ENCODE data around the gene ENTHD1.

GRCh38 chr22:39707816-39708215 is 185.7 kb downstream of the ENTHD1 start:
- TF ChIP-seq CTCF (IDR thresholded peaks at IDR 0.05) = no peak
- no peak for TF ChIP-seq POLR2A (IDR thresholded peaks at IDR 0.05)
- TF ChIP-seq POLR2AphosphoS5 (IDR thresholded peaks at IDR 0.05) = no peak

Data from breast epithelium (tissue), 3 donors.